GM23248 (cell line): ENCODE measurements around the gene MPP4. TPM values are rescaled to one million over a fixed set of nuclear protein-coding genes. Genes with fewer than 3 reads are reported as not detected.

ENCODE experiments used
- DNase-seq: peaks from one replicate; pipeline ENCODE4 v3.0.0-alpha.2; 2015
- H2AFZ ChIP-seq: fragments of 200-600 bp; sonication (generic); 2 replicates; pipeline ENCODE4 v1.6.1; 2016; ENCODE audit warnings: antibody characterized with exemption
- H3F3A ChIP-seq: fragments of 200-600 bp; sonication (generic); 2 replicates; pipeline ENCODE4 v1.6.1; 2016; ENCODE audit warnings: mild to moderate bottlenecking, antibody characterized with exemption, mixed run types; ENCODE audit not compliant: insufficient read depth
- H3K27ac ChIP-seq: fragments of 200-600 bp; sonication (generic); 2 replicates; pipeline ENCODE4 v1.5.1; 2016; ENCODE audit warnings: mild to moderate bottlenecking
- H3K27me3 ChIP-seq: fragments of 200-600 bp; sonication (generic); replicated peaks from 2 replicates; pipeline ENCODE4 v1.6.1; 2016; ENCODE audit warnings: mild to moderate bottlenecking; ENCODE audit not compliant: insufficient read depth
- H3K36me3 ChIP-seq: fragments of 200-600 bp; sonication (generic); 2 replicates; pipeline ENCODE4 v1.6.1; 2016; ENCODE audit warnings: low read depth, mild to moderate bottlenecking
- H3K4me1 ChIP-seq: fragments of 200-600 bp; sonication (generic); 2 replicates; pipeline ENCODE4 v1.6.1; 2016; ENCODE audit warnings: mild to moderate bottlenecking; ENCODE audit not compliant: insufficient read depth
- H3K4me2 ChIP-seq: fragments of 200-600 bp; sonication (generic); one replicate; pipeline ENCODE4 v1.6.1; 2016; ENCODE audit warnings: mild to moderate bottlenecking; ENCODE audit not compliant: unreplicated experiment
- H3K4me3 ChIP-seq: fragments of 200-600 bp; sonication (generic); 2 replicates; pipeline ENCODE4 v1.5.1; 2016; ENCODE audit warnings: mild to moderate bottlenecking
- H3K79me2 ChIP-seq: fragments of 200-600 bp; sonication (generic); 2 replicates; pipeline ENCODE4 v1.6.1; 2016; ENCODE audit warnings: mild to moderate bottlenecking; ENCODE audit not compliant: insufficient read depth
- H3K9ac ChIP-seq: fragments of 200-600 bp; sonication (generic); 2 replicates; pipeline ENCODE4 v1.6.1; 2016; ENCODE audit warnings: mild to moderate bottlenecking
- H3K9me2 ChIP-seq: fragments of 200-600 bp; sonication (generic); 2 replicates; pipeline ENCODE4 v1.6.1; 2016; ENCODE audit warnings: mixed run types, mild to moderate bottlenecking, moderate library complexity; ENCODE audit not compliant: insufficient read depth
- H3K9me3 ChIP-seq: fragments of 200-600 bp; sonication (generic); one replicate; pipeline ENCODE4 v1.6.1; 2017; ENCODE audit warnings: low read depth
- H4K20me1 ChIP-seq: fragments of 200-600 bp; sonication (generic); 2 replicates; pipeline ENCODE4 v1.6.0; 2016; ENCODE audit not compliant: insufficient read depth
- EZH2 ChIP-seq: fragments of 200-600 bp; sonication (generic); IDR thresholded peaks from 2 replicates; pipeline ENCODE4 v1.6.1; 2018; ENCODE audit warnings: antibody characterized with exemption, mild to moderate bottlenecking; ENCODE audit not compliant: insufficient read depth, poor library complexity, severe bottlenecking
- EZH2phosphoT487 ChIP-seq: fragments of 200-600 bp; sonication (generic); IDR thresholded peaks from 2 replicates; pipeline ENCODE4 v1.6.1; 2018; ENCODE audit warnings: antibody characterized with exemption, moderate library complexity, mild to moderate bottlenecking, low read depth; ENCODE audit not compliant: insufficient read depth
- WGBS, 2 experiments: methylation state at CpG; one replicate each; pipeline ENCODE4 v1.1.6; 2015 to 2017; ENCODE audit warnings: low lambda C conversion rate in 2 of 2, low coverage in 1 of 2; ENCODE audit errors: missing lambda C conversion rate in 2 of 2; 5-methylcytosine and 5-hydroxymethylcytosine counted together
- in situ Hi-C: fragments of 300-500 bp; cut with MboI; formaldehyde crosslinking; loops from 2 replicates; pipeline ENCODE4 v1.15.0; 2020
- polyA plus RNA-seq: library from polyadenylated mRNA; unstranded; fragments of >200 nt; fragmentation: Nextera tagmentation; extraction: Ambion mirVana; gene quantifications from 2 replicates; pipeline ENCODE4 v1.2.1, GENCODE V29; 2016
- total RNA-seq: library from RNA; depleted of rRNA; stranded (reverse); fragments of >200 nt; shearing (Covaris generic); gene quantifications from 2 replicates; pipeline ENCODE4 v1.2.3, GENCODE V29; 2014

The MPP4 gene
- total and polyA plus RNA-seq, 2 experiments from 2014 or later, result 3.6 to 3.8 TPM

- Histone ChIP-seq H2AFZ (no peak overlapping the region), H3K27me3 (no peaks in the 10 kb centered on the region), H3K27ac (no peak overlapping the region), H3K79me2 (peaks cover 45% of the 10 kb centered on the region), H3K4me1 (no peaks in the 10 kb centered on the region), H3K36me3 (peaks cover 38% of the 10 kb centered on the region), H3K9ac (no peak overlapping the region), H3K9me2 (no peaks in the 10 kb centered on the region), H3F3A (no peaks in the 10 kb centered on the region), H3K4me2 (no peak overlapping the region), H3K9me3 (no peaks in the 10 kb centered on the region), H4K20me1 (no peaks in the 10 kb centered on the region), H3K4me3 (no peak overlapping the region)
- WGBS, 2 experiments, result 70 to 72% methylated on average over 4 of the region's 4 CpGs
- no peak for DNase-seq
- TF ChIP-seq EZH2 (no peak), EZH2phosphoT487 (no peak)
- in situ Hi-C loops, result no loop called here
These were observed 60.1 kb downstream of the MPP4 start for GRCh38 chr2:201638326-201638725.

DNA sequence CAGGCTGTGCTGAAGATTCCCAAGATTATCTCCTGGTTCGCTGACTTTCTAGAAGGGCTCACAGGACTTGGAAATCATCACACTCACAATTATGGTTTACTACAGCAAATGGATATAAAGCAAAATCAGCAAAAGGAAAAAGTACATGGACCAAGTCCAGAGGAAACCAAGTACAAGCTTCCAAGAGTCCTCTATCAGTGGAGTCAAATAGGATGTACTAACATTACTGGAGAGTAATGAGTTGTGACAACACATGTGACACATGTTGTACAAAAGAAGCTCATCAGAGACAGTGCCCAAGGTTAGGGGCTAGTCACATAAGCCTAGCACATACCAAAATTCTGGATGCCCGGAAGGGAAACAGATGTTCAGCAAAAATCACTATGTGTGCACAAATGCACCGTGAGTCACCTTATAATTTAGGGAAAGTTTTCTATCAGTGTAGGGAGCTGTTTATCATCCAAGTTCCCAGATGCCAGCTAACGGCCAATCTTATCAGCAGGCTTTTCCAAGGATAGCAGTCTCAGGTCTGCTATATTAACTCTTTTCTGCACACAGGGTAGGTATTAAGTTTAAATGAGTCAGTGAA is 64.7 kb downstream of the MPP4 start:
- Histone ChIP-seq H3K9me3 (no peaks in the 10 kb centered on the region), H3K4me1 (peaks cover 4% of the 10 kb centered on the region), H3K27me3 (no peaks in the 10 kb centered on the region), H3K36me3 (peaks cover 80% of the 10 kb centered on the region), H2AFZ (no peak overlapping the region), H3K9me2 (no peaks in the 10 kb centered on the region), H3F3A (peaks cover 14% of the 10 kb centered on the region), H3K79me2 (0 out of 2 replicates have a peak, but pooled peaks cover 5% of the 10 kb centered on the region), H4K20me1 (no peaks in the 10 kb centered on the region), H3K9ac (no peak overlapping the region), H3K27ac (no peak overlapping the region), H3K4me2 (no peak overlapping the region), H3K4me3 (no peak overlapping the region)
- TF ChIP-seq EZH2phosphoT487, result no peak
- no peak for TF ChIP-seq EZH2
- WGBS, 2 experiments, result 69 to 70% methylated on average over 4 of the region's 4 CpGs
- no peak for DNase-seq
- in situ Hi-C loops, result no loop called here

DNA sequence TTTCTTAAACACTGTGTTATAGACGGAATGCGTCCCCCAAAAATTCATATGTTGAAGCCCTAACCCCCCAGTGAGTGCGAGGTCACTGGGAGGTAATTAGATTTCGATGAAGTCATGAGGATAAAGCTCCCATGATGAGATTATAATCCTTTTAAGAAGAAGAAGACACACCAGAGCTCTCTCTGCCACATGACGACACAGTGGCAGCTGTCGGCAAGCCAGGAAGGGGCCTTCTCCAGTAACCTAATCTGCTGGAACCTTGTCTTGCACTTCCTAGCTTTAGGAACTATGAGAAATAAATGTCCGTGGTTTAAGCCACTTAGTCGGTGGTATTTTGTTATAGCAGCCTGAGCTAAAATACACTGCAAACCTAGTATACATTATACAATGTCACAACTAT is 67.4 kb downstream of the MPP4 start:
- no peak overlapping the region for H3K4me3 ChIP-seq
- H3K36me3 ChIP-seq, result peaks cover 71% of the 10 kb centered on the region
- peaks cover 16% of the 10 kb centered on the region for H3F3A ChIP-seq
- H3K27me3 ChIP-seq, result no peaks in the 10 kb centered on the region
- no peak overlapping the region for H3K4me2 ChIP-seq
- no peaks in the 10 kb centered on the region for H4K20me1 ChIP-seq
- H3K79me2 ChIP-seq, result no peaks in the 10 kb centered on the region
- no peak for TF ChIP-seq EZH2
- TF ChIP-seq EZH2phosphoT487, result no peak
- H3K9me2 ChIP-seq, result no peaks in the 10 kb centered on the region
- no peak for DNase-seq
- H3K27ac ChIP-seq, result no peak overlapping the region
- no peak overlapping the region for H3K9ac ChIP-seq
- peaks cover 9% of the 10 kb centered on the region for H3K4me1 ChIP-seq
- no peak overlapping the region for H2AFZ ChIP-seq
- in situ Hi-C loops, result no loop called here
- no peaks in the 10 kb centered on the region for H3K9me3 ChIP-seq
- 88% methylated on average over 8 of the region's 8 CpGs for WGBS, 2 experiments

DNA sequence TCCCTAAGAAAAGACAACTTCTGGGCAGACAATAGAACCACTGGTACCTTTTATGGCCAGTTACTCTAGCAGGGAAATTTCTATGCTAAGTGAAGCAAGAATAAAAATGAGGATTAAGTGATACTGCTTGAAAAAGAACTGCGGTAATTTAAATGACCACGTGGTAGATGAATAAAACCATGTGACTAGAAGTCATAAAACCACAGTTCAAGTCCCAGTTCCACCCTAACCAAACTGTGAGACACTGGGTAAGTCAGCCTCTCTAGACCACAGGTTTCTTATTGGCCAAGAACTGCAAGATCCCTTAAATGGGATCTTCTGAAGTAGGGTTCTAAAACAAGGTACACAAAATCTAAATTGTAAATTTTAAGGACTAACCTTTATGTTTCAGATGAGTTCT is 67.9 kb downstream of the MPP4 start:
- H3F3A ChIP-seq, result peaks cover 16% of the 10 kb centered on the region
- no peaks in the 10 kb centered on the region for H3K9me2 ChIP-seq
- H3K4me3 ChIP-seq, result no peak overlapping the region
- H3K9ac ChIP-seq, result no peak overlapping the region
- no peaks in the 10 kb centered on the region for H3K9me3 ChIP-seq
- H3K27ac ChIP-seq, result no peak overlapping the region
- TF ChIP-seq EZH2phosphoT487, result no peak
- no peak for TF ChIP-seq EZH2
- no peaks in the 10 kb centered on the region for H3K79me2 ChIP-seq
- H3K4me1 ChIP-seq, result peaks cover 9% of the 10 kb centered on the region
- in situ Hi-C loops, result no loop called here
- DNase-seq, result no peak
- WGBS, 2 experiments, result 95% methylated on average over 2 of the region's 2 CpGs
- H3K36me3 ChIP-seq, result peaks cover 71% of the 10 kb centered on the region
- H2AFZ ChIP-seq, result no peak overlapping the region
- H4K20me1 ChIP-seq, result no peaks in the 10 kb centered on the region
- no peaks in the 10 kb centered on the region for H3K27me3 ChIP-seq
- H3K4me2 ChIP-seq, result no peak overlapping the region
